ENCODE data around the gene ETV2. TPM values are rescaled to one million over a fixed set of nuclear protein-coding genes. Genes with fewer than 3 reads are reported as not detected.

ETV2 gene
- total RNA-seq, 1 donor from 2014 or later = 0.33 TPM

GRCh38 chr19:35643255-35644205, 2.0 kb downstream of the ETV2 start:
- no peaks in the 10 kb centered on the region for H3K36me3 ChIP-seq
- no peaks in the 10 kb centered on the region for H3K9me3 ChIP-seq (replicated peaks)
- H3K4me1 ChIP-seq = peaks cover 40% of the 10 kb centered on the region
- no peaks in the 10 kb centered on the region for H3K27me3 ChIP-seq (ENCODE audit: low read depth)
- intact Hi-C loops (cut with micrococcal nuclease) = no loop called here
- peak; percentile 81 for DNase-seq
- TF ChIP-seq CTCF (IDR thresholded peaks at IDR 0.05; ENCODE audit: borderline replicate concordance) = no peak
- peak overlapping the region; percentile 89 for H3K27ac ChIP-seq (replicated peaks)
- H3K4me3 ChIP-seq = peak overlapping the region; percentile 79

- peaks cover 49% of the 10 kb centered on the region for H3K4me1 ChIP-seq
- no peak for TF ChIP-seq CTCF (IDR thresholded peaks at IDR 0.05; ENCODE audit: borderline replicate concordance)
- peak; percentile 96 for DNase-seq
- intact Hi-C loops (cut with micrococcal nuclease) = no loop called here
- H3K9me3 ChIP-seq (replicated peaks) = no peaks in the 10 kb centered on the region
- H3K36me3 ChIP-seq = no peaks in the 10 kb centered on the region
- peak overlapping the region; percentile 89 for H3K27ac ChIP-seq (replicated peaks)
- H3K4me3 ChIP-seq = peak overlapping the region; percentile 79
- no peaks in the 10 kb centered on the region for H3K27me3 ChIP-seq (ENCODE audit: low read depth)
Measured at GRCh38 chr19:35644206-35644986, 2.9 kb downstream of the ETV2 start.

GRCh38 chr19:35644987-35645679, 3.6 kb downstream of the ETV2 start:
- Histone ChIP-seq H3K4me1 (peaks cover 56% of the 10 kb centered on the region), H3K27ac (replicated peaks) (peak overlapping the region; percentile 89), H3K4me3 (peak overlapping the region; percentile 79), H3K27me3 (ENCODE audit: low read depth) (no peaks in the 10 kb centered on the region), H3K36me3 (no peaks in the 10 kb centered on the region), H3K9me3 (replicated peaks) (no peaks in the 10 kb centered on the region)
- intact Hi-C loops (cut with micrococcal nuclease) = no loop called here
- no peak for TF ChIP-seq CTCF (IDR thresholded peaks at IDR 0.05; ENCODE audit: borderline replicate concordance)
- DNase-seq = peak; percentile 90

GRCh38 chr19:35645680-35646511, 4.4 kb downstream of the ETV2 start:
- intact Hi-C loops (cut with micrococcal nuclease) = no loop called here
- no peak for DNase-seq
- H3K36me3 ChIP-seq = peaks cover 7% of the 10 kb centered on the region
- peaks cover 64% of the 10 kb centered on the region for H3K4me1 ChIP-seq
- no peaks in the 10 kb centered on the region for H3K27me3 ChIP-seq (ENCODE audit: low read depth)
- no peaks in the 10 kb centered on the region for H3K9me3 ChIP-seq (replicated peaks)
- H3K27ac ChIP-seq (replicated peaks) = peak overlapping the region; percentile 89
- no peak for TF ChIP-seq CTCF (IDR thresholded peaks at IDR 0.05; ENCODE audit: borderline replicate concordance)
- no peak overlapping the region for H3K4me3 ChIP-seq

Data from left ventricle myocardium inferior (tissue), 1 donor.